Hematopoietic multipotent progenitor cell treated with erythropoietin and hydrocortisone succinate and interleukin-3 and kit ligand, for 8 days (in vitro differentiated cells): ENCODE data around the gene KLHL14.
"Not testable (repeated sequence)": the region's sequence is repeated elsewhere in the genome, so short reads cannot be mapped to it uniquely, and the experiment has no call there.

Source experiments
- DNase-seq: peaks from one replicate; pipeline ENCODE4 v3.0.0-alpha.2; 2015

Gene KLHL14

DNA sequence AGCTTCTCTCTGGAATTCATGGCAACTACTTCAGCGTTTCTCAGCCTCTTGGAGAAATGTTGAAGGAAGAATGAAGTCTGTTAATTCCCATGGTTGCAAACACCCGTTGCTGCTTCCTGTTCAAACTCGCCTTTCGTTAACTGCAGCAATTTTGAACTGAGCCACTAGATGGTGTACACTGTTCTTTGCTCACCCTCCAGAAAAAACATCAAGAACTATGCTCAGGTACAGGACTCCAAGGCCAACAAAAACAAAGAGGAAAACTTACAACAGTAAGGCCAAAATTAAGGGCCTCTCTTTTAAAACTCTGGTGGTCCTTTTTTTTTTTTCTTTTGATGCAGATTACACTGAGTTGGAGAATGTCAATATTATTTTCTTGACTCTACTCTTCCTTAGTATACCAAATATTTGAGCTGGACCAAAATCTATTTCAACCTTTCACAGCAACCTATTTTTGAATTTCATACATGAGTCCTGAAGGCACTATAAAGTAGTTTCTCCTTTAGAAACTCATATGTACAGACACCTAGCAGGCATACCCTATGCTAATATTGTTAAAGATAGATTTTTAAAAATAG, 58.2 kb downstream of the KLHL14 start:
- peak; percentile 57 for DNase-seq

DNA sequence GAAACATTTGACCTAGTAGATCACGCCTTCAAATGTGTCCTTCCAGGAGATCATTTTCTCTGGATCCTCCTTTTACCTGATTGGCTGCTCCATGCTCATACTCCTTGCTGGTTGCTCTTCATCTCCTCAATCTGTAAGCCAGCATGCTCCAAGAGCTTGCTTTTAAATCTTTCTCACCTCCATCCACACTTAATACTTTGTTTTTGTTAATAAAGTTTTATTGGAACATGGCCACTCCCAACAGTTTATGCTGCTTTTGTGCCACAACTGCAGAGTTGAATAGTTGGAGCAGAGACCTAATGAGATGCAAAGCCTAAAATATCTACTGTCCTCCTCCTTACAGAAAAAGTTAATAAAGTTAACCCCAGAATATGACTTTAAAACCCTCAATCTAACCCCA, 60.0 kb downstream of the KLHL14 start:
- DNase-seq = no peak

DNA sequence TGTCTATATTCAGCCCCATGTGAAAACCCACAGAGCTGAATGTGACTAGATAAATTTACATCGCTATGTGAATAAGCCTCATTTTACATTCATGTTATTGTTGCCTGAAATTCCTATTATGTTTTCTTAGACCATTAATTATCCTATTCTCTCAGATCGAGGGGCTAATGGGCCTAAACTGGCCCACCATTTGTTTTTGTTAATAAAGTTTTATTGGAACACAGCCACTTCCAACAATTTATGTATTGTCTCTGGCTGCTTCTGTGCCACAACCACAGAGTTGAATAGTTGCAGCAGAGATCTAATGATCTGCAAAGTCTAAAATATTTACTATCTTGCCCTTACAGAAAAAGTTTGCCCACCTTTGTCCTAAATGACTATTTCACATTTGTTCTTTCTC, 61.0 kb downstream of the KLHL14 start:
- DNase-seq = no peak

DNA sequence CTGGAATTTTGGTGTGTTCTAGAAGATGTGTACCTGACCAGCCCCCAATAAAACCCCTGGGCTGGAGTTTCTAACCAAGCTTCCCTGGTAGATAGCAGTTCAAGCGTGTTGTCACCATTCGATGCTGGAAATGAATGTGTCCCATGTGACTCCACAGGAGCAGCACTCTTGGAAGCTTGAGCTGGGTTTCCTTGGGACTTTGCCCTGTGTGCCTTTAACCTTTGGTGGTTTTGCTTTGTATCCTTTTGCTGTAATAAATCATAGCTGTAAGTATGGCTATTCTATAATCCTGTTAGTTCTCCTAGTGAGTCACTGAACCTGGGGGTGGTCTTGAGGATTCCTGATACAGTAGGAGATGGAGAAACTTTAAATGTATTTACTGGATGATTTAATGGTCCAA, 65.2 kb downstream of the KLHL14 start:
- no peak for DNase-seq

DNA sequence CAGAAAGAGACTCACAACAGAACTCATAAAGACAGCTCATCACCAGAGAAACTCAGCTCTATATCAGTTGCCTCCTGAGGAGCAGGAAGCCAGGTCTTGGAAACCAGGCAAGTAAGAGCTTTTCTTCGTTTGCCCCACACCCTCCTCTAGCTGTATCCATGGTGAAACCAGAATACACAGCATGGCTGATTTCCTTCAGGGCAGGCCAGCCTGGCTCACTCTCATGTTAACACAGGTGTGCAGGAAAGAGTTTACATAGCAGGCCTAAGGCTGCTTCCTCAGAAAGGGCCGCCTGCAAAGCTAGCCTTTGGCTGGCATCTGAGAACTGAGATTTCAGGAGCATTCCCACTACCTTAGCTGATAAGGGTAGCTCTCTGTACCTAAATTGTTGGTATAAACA, 65.7 kb downstream of the KLHL14 start:
- DNase-seq = no peak

DNA sequence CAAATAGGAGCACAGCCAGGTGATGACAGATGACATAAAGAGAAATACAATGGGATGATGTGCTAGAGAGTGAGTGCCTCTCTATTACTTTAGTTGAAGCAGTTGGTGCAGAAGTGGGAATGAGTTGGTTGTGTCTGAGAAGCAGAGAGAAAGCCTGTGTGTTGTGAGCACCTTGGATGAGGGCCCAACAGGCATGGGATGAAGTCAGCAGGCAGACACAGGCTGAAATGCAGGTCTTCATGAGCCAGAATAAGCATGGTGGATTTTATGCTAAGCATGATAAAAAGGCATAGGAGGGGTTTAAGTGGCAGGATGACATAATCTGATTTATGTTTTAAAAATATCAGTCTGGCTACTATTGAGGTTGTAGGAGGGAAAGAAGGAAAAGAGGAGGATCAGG, 71.5 kb downstream of the KLHL14 start:
- DNase-seq = no peak

DNA sequence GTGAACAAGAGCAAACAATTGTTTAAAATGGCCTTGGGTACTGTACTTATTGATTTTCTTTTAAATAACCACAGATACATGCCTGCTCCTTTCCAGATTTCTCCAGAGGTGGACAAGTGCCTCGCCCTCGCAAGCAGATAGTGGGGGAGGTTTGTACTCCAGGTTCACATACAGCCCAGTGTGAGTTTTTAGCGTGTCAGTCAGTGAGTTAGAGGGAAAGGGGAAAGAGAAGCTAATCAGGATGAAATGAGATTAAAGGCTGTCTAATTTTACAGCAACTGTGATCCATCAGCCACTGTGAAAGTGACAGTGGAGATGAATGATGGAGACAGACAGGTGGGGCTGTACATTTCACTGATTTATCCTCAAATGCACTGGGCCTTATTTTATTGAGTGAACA, 74.7 kb downstream of the KLHL14 start:
- no peak for DNase-seq

DNA sequence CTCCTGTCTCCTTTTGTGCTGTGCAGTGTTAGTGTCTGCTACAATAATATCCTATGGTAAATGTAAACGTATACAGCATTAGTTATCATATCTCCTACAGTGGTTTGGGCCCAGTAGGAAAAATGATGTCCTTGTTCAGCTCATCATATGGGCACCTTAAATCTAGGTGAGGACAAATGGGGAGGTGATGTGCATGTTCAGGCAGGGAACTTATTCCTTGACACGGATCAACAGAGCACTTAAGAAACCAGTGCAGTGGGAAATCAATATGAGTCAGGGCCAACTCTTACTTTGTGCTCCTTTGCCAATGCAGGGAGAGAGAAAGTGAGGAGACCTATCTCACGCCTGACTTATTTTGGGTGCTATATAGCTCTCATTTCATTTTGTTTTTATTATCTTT, 76.4 kb downstream of the KLHL14 start:
- DNase-seq = no peak

DNA sequence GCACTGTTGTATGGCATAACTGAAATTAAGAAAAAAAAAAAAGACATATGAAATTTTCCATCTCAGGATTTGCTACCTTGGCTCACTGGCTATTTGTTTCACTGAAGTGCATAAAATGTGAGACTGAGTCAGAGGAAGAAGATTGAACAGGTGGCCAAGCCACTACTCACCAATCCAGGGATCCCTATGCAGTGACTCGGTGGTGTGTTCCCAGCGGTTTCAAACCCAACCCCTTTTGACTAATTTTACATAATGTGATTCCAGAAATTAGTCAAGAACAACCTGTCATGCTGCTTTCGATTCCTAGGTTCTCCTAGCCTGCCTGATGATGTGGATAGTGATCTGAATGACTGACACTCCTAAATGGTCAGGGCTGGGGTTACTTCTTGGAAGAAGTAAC, 77.3 kb downstream of the KLHL14 start:
- DNase-seq = no peak

DNA sequence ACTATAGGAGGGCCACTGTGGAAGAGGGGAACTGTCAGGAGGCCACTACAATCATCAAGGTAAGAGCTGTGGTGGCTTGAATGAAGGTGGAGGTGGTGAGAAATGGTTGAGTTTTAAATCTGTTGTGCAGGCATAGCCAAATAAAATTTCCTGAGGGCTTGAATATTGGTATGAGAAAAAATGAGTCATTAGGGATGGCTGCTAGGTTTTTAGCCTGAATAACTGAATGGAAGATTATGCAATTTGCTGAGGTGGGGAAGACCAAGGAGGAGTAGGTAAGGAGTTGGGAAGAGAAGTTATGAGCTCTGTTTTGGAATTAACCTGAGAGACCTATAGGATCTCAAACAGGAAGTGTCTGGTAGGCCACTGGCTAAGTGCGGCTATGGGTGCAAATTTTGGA, 84.0 kb downstream of the KLHL14 start:
- no peak for DNase-seq

DNA sequence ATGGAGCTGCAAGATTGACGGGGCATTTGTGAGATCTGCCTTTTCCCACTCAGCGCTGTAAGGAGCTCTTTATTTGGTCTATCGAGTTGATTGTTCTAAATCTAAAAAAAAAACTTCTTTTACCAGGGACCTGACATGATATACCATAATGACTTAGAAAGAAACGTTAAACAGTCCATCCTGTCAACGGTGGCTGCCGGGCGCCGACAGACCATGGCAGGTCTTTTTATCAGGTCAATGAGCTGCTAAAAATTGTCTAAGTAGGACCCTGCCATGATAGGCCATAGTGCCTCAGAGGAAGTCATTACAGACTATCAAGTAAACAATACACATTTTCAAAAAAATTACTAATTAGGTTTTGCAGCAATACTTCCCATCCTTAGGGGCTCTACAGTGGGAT, 87.9 kb downstream of the KLHL14 start:
- no peak for DNase-seq

DNA sequence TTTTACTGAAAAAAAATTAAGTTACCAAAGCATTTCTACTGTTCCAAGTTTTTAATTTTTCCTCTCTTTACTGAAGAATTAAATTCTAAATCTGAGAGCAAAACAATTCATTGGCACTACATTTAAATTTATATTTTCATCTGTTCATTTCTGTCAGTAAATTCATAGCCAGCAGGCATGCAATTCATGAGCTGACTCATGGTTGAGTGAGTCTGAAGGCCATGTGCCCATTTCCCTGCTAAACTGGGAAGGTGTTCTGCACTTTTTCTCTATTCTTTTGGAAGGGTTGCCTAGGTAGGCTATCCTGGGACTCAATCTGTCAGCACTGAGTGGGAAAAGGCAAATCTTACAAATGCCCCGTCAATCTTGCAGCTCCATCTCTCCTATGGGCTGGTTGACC, 88.7 kb downstream of the KLHL14 start:
- no peak for DNase-seq

DNA sequence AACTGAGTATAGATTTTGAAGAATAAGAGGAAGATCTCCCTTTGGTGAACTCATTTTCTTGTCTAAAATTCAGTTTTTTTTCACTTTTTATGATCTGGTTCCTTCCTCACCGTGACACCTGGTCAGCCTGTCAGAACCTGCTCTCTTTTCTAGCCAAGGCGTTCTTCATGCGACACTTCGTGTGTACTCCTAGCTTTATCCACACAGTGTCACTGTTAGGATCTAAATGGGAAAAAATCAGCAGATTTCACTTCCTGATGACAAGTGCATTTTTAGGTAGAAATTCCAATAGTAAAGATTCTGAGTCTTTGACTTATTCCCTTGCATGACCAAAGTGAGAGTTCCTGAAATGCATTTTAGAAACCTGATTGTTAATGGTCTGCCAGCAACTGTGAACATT, 89.8 kb downstream of the KLHL14 start:
- no peak for DNase-seq

DNA sequence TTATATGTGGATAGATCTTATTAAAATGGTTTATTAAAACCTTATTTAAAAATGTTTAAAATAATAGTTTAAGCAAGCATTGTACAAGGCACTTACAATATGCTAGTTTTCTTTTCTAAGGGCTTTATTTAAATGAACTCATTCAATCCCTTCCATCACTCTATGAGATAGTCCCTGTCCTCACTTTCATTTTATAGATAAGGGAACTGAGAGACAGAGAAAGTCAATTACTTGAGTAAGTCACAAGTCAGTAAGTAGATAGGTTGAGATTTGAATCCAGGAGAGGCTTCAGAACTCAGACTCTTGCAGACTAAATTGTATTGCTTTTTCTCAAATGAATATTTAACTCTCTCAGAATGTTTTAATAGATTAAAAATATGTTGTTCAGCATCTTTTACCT, 95.2 kb downstream of the KLHL14 start:
- DNase-seq = no peak

DNA sequence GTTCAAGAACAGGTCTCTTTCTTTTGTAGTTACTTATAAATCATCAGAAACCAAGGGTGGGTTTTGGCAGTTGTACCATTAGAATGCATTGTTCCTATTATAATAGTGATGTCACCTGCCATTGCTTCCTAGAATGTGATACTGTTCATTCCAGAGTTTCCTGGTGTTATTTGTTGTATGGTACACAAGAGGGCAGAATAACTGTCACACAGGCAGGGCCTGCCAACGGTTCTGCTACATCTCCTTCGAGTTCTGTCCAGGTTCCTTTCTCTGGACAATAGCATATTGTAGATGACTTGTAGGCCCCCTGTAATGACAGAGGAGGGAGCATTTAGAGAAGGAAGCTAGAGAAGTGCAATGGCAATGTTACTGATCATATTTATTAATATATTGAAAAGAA, 98.3 kb downstream of the KLHL14 start:
- DNase-seq = no peak

DNA sequence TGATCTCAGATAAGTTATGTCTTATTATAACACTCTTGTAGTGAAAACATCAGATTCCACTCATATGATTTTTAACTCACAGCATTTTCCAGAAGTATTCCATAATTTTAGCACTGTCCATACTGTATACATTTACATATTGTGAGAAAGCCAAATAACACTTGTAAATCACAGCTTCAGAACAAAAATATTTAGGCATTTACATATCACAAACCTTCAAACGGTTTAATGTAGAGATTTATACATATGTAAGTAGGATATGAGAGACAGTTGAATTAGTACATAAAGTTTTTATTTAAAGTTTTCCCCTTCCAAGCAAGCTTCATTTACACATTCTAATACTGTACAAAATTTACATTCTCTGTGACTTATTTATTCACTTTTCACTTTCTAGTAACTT, 100.4 kb downstream of the KLHL14 start:
- DNase-seq = no peak

DNA sequence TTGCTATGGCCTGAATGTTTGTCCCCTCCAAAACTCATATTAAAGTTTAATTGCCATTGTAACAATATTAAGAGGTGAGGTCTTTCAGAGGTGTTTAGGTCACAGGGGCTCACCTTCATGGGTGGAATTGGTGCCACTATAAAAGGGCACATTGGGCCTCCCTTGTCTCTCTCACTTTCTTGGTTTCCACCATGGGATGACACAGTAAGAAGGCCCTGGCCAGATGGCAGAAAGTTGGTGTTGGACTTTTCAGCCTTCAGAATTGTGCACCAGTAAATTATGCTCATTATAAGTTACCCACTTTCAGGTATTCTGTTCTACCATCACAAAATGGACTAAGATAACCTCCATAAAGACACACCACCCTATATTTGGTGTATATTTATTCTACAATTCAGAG, 102.1 kb downstream of the KLHL14 start:
- no peak for DNase-seq

DNA sequence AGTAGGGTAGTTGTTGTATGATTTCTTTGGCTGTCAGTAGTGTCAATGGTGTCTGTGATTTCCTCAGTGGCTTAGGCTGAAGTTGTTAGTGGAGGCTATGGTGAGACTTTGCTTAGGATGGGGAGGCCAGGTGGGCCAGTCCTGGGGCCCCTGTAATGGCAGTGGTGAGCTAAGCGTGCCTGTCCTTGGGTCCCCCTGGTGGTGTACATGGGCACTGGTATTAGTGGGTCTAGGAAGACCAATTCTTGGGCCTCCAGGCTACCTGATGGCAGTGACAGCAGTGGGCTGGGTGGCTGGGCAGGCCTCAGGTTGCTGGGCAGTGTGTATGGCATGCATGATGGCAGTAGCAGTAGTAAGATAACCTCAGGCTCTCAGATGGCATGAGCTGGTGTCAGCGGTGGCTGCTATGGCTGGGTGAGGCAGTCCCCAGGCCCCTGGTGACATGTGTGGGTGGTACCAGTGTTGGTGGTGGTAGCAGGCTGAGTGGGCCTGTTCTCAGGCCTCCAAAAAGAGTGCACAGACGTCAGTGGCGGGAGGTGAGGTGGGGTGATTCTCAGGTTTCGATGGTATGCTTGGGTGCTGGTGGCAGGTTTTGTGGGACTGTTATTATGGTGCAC, 103.2 kb downstream of the KLHL14 start:
- DNase-seq = no peak

DNA sequence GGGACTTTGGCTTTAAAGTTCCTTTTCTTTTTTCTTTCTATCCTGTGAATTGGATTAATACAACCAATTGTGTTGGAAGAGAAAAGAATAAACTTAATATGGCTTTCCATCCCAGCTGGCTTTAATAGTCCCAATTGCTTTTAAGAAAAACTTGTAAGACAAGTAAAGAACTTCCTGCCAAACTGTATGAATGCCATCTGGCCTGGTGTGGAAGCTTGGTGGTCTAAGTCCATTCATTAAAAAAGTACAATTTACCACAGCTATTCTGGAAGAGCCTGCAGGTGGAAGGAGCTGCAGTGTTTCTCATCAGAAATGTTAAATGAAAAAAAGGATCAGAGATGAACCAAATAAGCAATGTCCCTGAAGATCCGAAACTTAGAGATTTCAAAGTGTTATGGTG, 103.9 kb downstream of the KLHL14 start:
- DNase-seq = no peak

DNA sequence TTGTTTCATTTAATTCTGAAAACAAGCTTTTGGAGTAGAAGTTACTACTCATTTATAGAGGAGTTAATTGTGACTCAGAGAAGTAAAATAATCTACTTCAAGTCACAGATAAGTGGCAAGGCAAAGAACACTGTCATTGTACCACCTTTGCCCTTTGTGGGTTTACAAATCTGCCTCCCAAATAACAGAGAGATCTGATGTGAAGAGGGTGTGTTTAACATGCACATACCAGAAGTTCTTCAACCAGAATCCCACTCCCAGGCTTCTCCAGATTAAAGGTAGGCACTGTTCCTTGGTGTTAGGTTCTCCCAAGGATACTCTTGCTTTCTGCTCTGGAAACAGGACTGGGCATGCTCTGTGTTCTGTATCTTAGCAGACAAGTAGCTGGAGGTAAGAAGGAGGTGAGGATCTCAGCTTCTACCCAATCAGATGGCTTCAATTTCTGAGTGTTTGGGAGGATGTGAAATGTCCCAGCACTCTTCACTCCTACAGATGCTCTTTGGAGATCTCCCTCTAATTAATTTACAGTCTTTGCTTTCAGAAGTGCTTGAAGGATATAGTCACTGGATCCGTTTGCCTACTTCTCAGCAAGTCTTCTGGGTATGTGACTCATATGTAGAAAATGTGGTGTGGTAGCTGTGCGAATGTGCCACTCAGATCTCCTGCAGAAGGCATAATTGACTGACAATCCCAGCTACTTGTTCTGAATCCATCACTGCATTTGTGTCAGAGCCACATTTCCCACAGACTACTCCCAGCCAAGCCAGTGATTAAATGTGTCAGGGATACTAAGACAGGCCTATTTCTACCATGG, 111.1 kb downstream of the KLHL14 start:
- no peak for DNase-seq

DNA sequence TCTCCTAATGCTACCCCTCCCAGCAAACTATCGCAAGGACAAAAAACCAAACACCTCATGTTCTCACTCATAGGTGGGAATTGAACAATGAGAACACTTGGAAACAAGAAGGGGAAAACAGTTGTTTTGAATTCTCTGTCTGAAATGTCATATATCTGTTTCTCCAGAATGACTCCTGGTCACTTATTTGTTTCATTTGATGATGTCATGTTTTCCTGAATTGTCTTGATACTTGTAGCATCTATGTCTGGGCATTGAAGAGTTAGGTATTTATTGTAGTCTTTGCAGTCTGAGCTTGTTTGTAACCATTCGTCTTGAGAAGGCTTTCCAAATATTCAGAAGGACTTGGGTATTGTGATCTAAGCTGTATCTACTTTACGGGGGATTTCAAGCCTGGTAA, 118.3 kb downstream of the KLHL14 start:
- DNase-seq = not testable (repeated sequence)

DNA sequence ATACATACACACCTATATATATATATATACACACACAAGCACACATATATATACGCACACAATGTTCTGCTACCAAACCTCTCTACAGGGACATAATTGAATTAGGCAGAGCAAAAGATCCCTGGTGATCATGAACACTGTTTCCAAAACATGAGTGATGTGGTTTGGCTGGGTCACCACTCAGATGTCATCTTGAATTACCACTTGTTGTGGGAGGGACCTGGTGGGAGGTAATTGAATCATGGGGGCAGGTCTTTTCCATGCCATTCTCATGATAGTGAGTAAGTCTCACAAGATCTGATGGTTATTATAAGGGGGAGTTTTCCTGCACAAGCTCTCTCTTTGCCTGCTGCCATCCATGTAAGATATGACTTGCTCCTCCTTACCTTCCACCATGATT, 135.2 kb downstream of the KLHL14 start:
- DNase-seq = not testable (repeated sequence)

DNA sequence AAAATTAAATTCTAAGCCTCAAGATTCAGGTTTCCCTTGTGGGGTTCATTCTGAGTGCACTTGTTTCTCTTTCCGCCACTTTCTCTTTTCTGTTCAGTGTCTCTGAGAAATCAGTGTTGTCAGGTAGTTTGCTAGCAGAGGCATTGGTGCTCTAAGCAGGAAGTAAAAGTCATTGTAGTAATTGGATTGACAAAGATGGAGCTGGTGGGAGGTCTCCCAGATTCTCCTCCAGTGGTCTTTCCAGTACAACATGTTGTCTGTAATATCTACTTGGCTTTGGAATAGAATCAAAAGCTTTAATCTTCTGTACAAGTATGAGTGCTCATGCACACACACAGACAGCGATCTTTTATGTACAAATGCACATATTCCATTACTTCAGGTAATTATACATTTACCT, 135.6 kb downstream of the KLHL14 start:
- no peak for DNase-seq

DNA sequence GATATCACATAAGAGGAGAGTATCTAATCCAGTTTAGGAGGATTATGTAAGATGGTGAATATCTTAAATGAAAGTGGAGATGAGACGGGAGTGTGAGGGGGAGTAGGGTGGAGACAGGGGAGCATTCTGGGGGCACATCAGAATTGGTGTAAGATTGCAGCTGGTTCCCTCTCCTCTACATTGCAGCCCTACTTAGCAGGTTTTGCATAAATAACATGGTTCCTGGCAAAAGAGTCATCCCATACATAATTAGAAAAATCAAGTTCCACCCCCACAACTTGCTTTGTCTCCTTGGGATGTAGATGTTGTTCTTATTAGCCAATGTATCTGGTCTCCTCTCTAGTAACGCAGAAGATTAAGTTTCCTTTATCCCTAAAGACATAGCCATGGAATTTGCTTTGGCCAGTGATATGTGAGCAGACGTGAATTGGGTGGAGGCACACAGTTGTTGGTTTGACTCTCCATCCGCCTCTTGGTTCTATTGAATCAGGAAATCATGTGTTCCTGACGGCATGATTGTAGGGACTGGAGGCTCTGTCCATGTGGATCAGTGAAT, 137.9 kb downstream of the KLHL14 start:
- DNase-seq = no peak
